Astrocyte of the spinal cord (primary cell): ENCODE data around the gene PRPH.

Experiments
- DNase-seq: peaks from one replicate; pipeline ENCODE4 v3.0.0; 2011; ENCODE audit warnings: low read depth, low spot score
- H3K4me3 ChIP-seq: 2 replicates; pipeline ENCODE4 v1.5.1; 2011; ENCODE audit warnings: low read depth, mild to moderate bottlenecking, low read length, moderate library complexity
- in situ Hi-C: cut with HindIII; loops from 2 replicates; pipeline ENCODE4 v1.10.0; 2017; ENCODE audit warnings: low sequenced_read_pairs
- TF ChIP-seq, protein P1 (sequence below): IDR thresholded peaks from 2 replicates; pipeline ENCODE4 v1.5.1; 2012; ENCODE audit warnings: low read depth, mild to moderate bottlenecking, low read length, inconsistent platforms

Gene PRPH

GRCh38 chr12:49339464-49339861, 44.5 kb downstream of the PRPH start:
- in situ Hi-C loops, result no loop called here
- no peak for DNase-seq
- H3K4me3 ChIP-seq, result no peak overlapping the region
- TF ChIP-seq, protein P1, sequence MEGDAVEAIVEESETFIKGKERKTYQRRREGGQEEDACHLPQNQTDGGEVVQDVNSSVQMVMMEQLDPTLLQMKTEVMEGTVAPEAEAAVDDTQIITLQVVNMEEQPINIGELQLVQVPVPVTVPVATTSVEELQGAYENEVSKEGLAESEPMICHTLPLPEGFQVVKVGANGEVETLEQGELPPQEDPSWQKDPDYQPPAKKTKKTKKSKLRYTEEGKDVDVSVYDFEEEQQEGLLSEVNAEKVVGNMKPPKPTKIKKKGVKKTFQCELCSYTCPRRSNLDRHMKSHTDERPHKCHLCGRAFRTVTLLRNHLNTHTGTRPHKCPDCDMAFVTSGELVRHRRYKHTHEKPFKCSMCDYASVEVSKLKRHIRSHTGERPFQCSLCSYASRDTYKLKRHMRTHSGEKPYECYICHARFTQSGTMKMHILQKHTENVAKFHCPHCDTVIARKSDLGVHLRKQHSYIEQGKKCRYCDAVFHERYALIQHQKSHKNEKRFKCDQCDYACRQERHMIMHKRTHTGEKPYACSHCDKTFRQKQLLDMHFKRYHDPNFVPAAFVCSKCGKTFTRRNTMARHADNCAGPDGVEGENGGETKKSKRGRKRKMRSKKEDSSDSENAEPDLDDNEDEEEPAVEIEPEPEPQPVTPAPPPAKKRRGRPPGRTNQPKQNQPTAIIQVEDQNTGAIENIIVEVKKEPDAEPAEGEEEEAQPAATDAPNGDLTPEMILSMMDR, result no peak

DNA sequence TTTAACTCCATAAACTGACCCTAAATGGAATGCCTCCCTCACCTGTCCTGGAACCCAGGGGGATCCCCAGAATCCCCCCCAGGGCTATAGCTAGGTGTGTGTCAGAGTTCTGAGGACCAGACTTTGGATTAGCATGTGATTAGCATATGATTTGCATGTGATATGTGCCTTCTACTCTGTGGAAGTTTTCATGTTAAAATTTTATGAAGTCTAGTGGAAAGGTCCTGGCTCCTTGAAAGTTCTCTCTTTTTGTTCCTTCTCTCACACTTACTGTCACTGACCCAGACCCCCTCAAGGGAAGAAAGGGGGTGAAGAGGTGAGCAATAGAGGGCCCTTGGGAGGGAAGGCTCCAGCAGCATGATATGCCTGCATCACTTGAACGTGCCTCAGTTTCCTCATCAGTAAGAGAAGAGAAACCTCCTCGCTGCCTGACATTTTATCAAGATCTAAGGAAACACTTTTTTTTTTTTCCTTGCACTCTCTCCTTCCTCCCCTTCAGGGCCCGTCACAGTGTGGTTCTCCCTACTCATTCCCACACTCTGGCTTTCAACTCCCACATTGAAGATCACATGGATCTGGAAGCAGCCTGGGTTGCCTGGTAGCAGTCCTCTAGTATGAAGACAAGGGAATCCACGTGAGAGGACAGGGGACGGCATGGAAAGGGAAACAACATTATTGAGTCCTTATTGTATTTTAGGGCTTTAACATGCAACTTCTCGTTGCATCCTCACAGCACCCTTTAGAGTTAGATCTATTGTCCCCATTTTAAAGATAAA, 45.3 kb downstream of the PRPH start:
- in situ Hi-C loops, result no loop called here
- TF ChIP-seq, protein P1, result no peak

GRCh38 chr12:49340971-49341776, 46.2 kb downstream of the PRPH start:
- TF ChIP-seq, protein P1, result no peak
- no peak for DNase-seq
- H3K4me3 ChIP-seq, result no peak overlapping the region
- in situ Hi-C loops, result no loop called here

More for the DNA sequence above, 45.3 kb downstream of the PRPH start:
- no peak for DNase-seq
- H3K4me3 ChIP-seq, result no peak overlapping the region

- TF ChIP-seq, protein P1, result no peak
- DNase-seq, result no peak
- peak overlapping the region; percentile 31 for H3K4me3 ChIP-seq
- in situ Hi-C loops, result no loop called here
Measured at GRCh38 chr12:49341777-49342065, 46.8 kb downstream of the PRPH start.

GRCh38 chr12:49342066-49342913, 47.3 kb downstream of the PRPH start:
- TF ChIP-seq, protein P1, result peak; percentile 80
- DNase-seq, result peak; percentile 68
- H3K4me3 ChIP-seq, result peak overlapping the region; percentile 31
- in situ Hi-C loops, result no loop called here

DNA sequence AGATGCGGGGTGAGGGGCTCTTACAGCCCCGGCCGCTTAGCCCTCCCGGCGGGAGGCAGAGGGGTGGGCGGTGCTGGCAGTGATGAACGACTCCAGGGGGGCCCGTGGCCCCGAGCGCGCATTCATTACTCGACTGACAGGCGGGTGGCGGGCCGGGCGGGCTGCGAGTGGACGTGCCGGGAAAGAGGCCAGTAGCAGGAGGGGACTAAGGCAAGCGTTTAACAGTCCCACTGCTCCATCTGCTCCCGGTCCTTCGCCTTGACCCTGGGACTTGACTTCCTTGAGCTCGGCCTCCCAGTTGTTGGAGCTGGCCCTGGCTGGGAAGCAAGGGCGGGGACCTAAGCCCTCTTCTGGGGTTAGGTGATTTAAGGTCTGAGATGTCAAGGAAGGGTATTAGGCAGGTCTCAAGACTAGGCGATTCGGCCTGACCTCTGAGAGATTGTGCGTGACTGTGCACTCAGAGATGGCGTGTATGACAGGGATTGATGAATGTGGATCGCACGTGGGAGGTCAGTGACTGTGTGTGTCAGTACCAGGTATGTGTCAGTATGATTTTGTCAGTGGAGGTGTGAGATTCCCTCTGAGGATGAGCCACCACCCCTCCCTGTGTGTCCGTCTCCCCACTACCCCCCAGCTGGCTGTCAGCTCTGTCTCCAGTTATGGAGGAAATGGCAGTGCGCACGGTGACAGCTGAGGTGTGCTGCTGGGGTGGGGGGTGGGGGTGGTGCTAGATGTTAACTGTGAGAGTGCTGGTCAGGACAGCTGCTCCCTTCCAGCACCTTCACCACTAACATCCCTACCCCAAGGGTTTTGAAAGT, 48.2 kb downstream of the PRPH start:
- TF ChIP-seq, protein P1, result no peak
- no peak for DNase-seq
- in situ Hi-C loops, result no loop called here
- H3K4me3 ChIP-seq, result peak overlapping the region; percentile 31
